Measurements from ENCODE around the gene CPO.

GRCh38 chr2:206962966-206963365 is 23.6 kb downstream of the CPO start:
- TF ChIP-seq CTCF (IDR thresholded peaks at IDR 0.05) (no peak), ZFX (IDR thresholded peaks at IDR 0.05; ENCODE audit: borderline replicate concordance) (no peak)

Data from 22Rv1 (cell line).